NCI-H2227 (cell line): ENCODE data around the gene CD58.

Experiments
- DNase-seq: peaks from one replicate; lab custom pipeline; 2025; ENCODE audit not compliant: unreplicated experiment; lab: John Stamatoyannopoulos, UW

Gene CD58

DNA sequence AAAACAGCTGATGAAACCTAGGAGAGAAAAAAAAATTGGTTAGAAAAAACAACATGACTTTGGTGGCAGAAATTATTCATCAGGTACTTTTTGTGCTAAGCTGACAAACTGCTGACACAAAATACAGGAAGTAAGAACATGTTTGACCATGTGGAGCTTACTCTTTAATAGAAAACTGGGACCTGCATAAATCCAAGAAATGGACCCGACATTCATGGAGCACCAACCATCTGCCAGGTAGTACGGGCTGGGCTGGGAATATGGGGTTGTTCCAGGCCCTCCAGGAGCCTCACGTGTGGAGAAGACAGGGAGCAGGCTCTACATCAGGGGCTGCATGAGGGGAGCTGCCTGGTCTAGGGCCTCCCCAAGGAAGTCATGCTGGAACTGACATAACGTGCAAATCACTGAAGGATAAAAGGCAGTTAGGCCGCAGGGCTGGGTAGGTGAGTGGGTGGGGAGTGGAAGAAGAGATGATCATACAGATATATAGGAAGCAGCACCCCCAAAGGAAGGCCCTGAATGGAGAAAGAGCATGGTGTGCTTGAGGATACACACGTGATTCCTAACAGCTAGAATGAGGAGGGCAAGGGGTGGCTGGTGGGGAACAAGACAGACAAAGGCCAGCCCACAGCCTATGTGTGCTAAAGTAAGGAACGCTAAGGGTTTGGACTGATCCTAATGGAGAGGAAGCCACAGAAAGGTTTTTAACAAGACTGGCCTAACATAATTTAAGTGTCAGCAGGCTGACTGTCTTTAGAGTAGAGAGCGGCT is 26.1 kb downstream of the CD58 start:
- no peak for DNase-seq

DNA sequence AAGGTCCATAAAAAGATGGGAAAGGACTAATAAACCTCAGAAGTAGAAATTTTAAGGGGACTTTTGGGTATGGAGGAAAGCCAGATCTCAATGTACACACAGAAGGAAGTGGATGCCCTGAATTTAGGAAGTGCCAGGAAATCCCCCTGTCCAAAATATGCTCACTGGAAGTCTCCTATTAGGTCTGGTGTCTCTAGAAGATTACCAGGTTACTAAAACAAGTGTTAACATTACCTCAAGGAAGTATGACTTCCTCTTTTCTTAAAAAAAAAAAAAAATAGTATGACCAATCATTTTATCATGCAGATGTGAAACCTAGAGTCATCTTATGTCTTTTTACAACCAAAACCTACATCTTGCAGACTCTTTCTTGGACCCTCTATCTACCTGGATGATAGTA is 30.7 kb downstream of the CD58 start:
- no peak for DNase-seq

DNA sequence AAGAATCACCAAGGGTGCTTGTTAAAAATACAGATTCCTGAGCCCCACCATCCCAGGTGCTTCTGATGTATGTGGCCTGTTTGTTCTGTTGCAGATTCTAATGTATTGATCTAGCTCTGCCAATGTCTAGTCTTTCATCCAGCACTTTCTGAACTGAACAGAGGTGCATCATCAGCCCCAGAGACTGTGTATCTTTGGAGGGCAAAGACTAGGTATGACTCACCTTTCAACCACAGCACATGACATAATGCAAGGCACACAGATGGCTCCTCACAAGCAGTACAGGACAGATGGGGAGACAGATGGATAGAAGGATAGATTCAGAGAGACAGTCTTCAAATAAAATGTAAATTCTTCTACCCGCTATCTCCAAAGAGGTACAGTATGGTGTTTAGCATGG is 32.3 kb downstream of the CD58 start:
- no peak for DNase-seq

DNA sequence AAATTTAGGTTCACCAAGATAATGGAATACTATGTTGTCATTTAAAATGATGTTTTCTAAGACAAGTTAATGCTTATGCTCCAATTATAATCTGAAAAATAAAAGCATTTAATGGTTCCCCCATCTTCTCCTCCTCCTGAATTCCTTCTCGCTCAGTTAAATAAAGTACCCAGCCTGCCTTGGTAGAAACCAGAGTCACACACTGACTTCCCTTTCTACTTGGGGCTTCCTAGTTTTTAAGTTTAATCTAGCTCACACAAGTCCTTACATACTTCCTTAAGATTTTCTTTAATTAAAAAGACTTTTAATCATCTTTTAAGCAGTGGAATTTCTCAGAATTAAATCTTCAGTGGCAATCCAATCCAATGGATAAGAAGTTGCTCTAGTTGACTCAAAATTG is 32.9 kb downstream of the CD58 start:
- DNase-seq = no peak

DNA sequence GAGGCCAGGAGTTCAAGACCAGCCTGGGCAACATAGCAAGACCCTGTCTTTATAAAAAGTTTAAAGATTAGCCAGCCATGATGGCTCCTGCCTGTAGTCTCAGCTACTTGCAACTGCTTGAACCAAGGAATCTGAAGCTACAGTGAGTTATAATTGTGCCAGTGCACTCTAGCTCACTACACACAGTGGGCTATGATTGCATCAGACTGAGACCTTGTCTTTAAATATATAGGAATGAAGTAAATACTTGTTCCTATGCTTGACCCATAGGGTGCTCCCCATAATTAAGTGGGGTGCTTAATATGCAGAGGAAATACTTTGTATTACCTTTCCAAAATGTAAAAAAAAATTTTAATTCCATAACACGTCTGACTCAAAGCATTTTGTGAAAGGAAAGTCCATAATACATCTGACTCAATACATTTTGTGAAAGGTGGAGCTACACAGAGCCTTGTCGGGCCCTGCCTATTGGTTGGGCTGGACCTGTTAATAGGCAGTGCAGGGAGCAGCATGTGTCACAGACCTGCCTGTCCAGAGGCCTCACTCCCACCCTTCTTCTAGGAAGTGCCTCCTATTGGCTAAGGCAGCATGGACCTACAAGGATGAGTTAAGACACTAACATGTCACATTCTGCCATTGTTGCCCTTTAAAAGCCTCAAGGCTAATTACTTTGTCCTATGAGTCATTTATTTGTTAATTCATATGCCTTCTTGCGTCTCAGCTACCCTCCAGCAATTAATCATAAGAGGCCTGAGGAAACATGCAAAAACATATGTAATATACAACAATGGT is 33.6 kb downstream of the CD58 start:
- DNase-seq = no peak

DNA sequence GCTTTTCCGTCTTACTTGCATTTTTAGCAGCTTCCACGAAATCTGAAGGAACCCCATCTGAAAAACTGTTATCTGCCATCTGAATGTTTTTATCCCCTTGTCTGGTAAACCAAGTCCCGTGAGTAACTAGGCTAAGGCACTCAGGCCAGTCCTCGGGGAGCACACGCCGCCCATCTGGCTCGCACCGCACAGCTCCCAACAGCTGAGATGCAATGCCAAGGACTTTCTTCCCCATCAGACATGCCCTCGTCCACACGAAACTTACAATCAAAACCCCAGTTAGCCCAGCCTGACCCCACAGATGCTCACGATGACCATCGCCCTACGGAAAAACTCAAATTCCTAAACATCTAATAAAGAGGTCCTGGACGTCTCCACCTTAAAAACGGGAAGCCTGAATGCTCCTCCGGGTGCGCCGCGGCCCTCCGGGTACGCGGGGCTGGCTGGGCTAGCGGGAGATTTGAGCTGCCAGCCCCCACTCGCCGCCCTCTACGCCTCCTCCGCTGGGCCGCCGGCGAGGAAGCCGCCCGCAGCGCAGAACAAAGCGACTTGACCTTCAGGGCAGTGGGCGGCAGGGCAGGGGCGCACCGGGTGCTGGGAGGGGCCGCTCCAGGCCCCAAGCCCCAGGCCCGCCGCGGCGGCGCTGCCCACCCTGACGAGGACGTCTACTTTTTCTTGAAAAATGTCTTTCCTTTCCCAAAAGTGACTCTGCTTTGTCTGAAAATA is 36.6 kb downstream of the CD58 start:
- no peak for DNase-seq

DNA sequence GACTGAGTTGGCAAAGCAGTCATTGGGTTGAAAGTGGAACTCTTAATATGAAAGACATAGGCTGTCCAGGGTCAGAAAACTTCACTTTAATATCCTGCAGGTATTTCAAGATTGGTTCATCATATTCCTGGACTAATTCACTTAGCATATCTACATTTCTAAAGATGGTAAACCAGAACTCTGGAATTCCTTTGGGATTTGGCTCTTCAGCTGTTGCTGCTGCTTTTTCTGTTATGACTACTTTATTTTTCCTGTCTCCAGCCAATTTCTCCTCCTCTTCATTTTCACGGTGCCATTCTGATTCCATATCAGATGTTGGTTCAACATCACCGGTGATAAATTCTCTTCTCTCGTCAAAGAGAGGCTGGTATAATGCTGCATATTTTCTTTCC is 37.4 kb downstream of the CD58 start:
- no peak for DNase-seq

DNA sequence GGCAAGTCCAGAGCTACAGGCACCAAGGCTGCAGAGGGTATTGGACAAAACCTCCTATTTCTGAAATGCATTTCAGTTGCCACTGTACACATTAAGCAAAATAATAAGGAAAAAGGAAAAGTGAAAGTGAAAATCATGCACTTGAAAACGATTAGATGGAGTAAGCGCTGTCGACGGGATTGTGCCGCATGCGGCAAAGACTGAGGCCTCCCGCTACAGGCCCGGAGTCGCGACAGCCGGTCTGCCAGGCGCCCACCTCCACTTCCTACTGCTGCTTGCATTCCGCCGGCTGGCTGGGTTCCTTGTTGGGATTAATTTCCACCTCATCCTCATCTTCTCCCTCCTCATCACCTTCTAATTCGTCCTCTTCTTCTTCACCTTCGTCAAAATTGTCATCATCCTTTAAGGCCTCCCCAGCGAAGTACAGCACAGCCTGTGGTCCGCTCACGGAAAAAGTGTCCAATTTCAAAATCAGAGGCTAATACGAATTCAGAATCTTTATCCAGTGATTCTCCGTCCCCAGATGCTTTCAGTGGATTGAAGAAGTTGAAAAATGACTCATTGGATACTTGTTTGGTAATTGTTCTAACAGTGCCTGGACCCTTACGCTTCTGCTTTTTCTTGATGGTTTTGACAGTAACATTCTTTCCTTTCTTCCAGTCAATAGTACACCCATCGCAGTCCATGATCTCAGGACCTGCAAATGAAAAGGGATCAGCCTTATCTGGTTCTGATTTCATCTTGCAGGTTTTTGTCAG is 38.0 kb downstream of the CD58 start:
- DNase-seq = no peak

DNA sequence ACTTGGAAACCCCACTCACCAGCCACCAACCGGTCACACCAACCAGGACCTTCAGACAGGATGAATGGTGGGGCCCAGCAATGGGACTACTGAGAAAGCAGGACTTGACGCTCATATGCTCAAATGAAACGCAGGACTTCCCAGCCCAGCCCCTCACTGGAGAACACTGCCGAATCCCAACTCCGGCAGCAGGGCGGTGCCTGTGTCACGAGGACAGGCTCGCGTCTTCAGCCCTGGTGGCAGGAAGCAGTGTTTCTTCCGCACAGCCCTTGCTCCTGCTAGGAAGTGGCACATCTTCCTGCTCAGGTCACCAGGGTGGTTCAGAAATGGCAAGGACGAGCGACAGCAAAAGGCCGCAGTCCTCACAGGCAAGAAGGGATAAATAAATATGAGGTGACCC is 38.9 kb downstream of the CD58 start:
- no peak for DNase-seq

DNA sequence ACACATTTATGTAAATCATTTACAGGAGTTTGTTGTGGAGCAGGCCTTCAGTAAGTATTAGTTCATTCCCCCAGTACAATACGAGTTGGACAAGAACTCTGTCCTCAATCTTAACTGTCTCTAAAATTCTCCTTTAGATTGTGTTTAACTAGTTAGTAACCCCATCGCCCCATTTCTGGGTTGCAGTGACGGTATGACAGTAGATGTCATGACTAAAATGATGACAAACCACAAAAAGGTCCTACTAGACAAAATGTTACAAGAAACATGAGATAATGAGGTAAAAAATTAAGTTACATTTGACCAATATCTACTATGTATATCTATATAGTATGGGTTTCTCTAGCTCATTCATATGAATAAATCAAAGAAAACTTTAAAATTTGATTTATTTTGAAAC is 41.1 kb downstream of the CD58 start:
- DNase-seq = no peak

DNA sequence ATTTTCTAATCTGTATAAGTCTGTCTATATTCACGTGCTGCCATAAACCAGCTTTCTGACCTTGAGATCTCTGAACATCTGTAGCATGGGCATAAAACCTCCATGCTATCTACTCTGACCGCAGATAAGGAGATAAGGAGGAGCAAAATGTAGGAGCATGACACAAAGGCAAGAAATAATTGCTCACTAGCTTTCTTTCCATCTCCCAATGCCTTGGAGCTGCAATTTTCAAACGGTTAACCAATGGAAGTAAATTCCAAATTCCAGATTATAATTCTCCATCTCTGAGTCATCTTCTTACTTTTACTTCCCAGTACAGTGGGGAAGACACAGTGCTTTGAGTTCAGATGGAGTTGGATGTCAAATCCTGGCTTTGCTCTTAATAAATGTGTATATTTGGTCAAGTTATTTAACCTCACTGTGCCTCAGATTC is 41.6 kb downstream of the CD58 start:
- no peak for DNase-seq

DNA sequence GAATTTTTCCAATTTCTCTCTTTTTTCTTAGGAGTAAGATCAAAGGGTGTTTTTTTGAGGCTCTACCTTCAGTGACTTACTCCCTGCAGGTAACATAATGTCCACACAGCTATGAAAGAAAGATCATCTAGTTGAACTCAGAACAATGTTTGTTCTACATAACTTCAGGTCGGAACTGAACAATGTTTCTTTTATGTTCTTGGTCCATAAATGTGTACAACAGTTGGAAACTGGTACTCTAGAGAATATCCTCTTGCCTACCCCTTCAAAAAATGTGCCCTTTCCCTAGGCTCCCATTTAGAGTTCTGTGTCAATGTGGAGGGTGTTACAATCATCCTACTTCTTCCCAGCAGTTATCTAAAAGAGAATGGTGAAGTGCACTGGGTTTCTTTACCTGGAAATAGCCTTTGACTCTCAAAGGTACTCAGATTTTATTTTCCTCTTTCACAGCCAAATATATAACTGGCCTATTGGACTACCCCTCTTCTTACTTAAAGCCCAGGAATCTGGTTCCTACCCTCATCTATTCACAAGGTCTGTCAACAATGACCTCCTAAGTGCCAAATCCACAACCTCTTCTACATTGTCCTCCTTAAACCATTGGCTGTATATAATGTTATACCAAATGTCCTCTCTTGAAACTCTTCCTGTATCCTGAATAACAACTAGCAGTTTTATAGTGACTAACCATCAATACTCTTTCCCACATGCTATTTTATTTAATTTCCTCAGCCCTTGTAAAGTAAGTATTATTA is 42.3 kb downstream of the CD58 start:
- no peak for DNase-seq

DNA sequence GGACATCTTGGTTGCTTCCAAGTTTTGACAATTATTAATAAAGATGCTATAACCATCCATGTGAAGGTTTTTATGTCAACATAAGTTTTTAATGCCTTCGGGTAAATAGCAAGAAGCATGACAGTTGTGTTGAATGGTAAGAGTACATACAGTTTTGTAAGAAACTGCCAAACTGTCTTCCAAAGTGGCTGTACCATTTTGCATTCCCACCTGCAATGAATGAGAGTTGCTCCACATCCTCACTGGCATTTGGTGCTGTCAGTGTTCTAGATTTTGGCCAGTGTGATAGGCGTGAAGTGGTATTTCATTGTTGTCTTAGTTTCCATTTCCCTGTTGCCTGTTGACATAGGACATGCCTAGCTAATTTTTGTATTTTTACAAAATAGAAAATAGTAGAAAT is 45.4 kb downstream of the CD58 start:
- no peak for DNase-seq

DNA sequence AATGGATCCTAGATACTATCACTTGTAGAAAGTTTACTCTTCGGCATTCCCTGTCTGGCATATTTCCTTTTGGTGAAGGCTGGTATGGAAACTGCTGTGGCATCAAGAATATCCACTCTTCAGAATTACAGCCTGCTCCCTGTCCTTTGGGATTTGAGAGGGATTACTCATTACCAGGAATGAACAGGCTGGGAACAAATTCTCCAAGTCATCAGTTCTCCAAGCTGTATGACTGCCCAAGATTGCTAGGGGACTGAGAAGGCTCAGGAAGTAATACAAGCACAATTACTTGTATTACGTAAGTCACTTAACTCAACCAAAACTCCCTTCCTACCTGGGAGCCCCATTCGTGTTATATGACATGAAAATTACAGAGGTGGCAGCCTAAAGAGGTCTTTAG is 49.6 kb downstream of the CD58 start:
- DNase-seq = no peak

DNA sequence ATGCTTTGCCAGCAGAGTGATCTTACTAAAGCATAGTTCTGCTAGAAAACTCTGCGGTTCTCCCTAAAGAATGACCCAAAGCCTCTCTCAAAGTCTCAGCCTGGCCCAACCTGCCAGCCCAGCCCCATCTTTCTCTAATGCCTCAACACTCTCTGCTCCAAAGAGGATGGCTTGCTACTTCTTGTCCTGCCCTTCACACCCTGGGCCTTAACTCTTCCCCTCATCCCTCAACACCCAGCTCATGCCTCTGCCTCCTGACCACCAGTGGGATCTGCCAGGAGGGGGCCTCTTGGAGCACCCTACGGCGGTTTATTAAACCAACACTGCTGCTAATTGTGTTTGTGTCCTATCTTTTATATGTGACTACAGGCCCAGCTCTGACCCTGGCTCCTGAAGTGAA is 52.4 kb downstream of the CD58 start:
- DNase-seq = no peak

DNA sequence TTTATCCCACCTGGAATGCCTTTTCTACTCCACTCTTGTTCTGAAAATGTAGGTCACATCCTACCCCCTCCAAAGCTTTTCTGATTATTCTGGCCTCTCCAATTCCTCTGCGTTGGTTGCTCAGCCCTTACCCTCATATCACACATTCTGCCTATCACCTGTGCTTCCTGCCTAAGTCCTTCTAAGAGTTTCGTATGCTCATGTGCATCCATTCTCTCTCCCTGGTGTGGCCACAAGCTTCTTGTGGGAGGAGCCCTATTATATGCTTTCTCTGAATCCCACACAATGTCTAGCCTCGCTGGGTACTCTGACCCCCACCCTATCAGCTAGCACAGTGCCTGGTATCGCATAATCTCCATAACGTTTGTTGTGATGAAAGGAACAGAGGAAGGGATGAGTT is 54.2 kb downstream of the CD58 start:
- no peak for DNase-seq

DNA sequence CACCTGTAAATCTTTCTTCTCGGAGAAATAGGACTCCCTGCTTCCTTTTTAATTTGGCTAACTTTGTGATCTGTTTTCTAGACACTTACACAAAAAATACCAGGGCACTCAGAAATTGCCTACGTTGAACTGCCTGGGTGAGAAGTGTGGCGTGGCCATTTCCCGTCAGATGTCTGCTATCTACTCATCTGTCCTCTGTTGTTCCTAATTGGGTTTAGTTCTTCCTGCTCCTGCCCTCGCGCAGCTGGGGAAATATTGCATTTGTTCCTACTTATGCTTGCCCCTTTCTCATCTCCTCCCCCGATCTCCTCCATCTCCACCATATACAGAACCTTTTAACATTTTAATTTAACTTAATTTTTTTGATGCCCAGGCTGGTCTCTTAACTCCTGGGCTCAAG is 55.1 kb downstream of the CD58 start:
- no peak for DNase-seq

DNA sequence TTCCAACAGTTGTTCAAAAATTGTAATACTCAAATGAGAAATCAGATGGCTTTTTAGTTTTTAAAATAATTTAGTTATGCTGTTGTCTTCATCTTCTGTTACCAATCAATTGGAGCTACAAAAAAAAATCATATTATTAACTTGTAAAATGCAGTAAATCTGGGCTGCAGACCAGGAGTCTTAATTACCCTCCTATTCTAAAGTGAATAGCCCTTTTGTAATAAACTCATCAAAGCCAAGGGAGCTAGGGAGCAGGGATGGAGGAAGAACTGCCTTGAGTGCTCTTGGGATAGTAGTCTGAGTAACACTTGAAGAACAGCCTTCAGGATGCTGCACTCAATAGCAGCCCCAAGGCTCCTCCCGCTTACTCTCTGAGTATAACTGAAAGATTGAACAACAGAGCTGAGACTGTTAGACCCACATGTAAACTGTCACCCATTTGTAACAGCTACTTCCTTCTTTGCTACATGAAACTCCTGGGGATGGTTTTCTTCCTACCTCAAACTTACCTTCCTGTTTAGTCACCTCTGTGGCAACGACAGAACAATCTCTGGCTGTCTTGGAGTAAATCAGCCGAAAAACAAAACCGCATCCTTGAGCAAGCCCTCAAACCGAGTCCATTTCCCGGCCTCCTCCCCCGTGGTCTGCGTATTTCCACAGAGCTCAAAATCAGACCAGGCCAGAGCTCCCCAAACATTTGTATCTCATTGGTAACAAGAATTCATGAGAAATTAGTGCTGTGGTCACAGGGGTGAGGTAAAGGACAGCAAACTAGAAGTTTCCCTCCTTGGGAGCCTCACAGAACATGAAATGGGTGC is 55.9 kb downstream of the CD58 start:
- no peak for DNase-seq

DNA sequence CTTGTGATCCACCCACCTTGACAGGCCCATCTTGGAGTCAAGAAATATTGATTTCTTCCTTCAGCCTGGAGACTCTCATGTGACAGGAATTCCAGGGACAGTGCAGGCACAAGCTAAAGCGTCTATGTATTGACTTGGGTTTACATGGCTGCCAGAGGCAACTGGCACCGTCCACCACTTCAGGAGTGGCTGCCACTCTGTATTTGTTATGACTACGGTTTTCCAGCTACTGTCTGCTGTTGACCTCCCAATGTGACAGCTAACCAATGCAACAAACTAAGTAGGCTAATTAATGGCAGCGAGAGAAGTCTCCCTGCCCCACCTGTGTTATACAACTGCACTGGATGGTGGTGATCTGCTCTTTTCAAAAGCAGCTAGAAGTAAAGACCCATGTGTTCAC is 56.9 kb downstream of the CD58 start:
- DNase-seq = no peak
